ENCODE results near the gene TREML2.

GRCh38 chr6:41197234-41197633, 3.7 kb downstream of the TREML2 start:
- TF ChIP-seq EZH2 (IDR thresholded peaks at IDR 0.05; ENCODE audit: low read length, unreplicated experiment) (no peak), CTCF (conservative IDR thresholded peaks at IDR 0.05; ENCODE audit: low read depth, low read length) (no peak)

Data from PC-3 (cell line).